Fibroblast of pulmonary artery (primary cell): Measurements from ENCODE around the gene BABAM2.
A peak's percentile ranks its signal among the peaks of the same experiment; 100 is the strongest.

Source experiments
- DNase-seq: peaks from one replicate; pipeline ENCODE4 v3.0.0-alpha.2; 2010; ENCODE audit warnings: low read depth
- H3K4me3 ChIP-seq: replicated peaks from 2 replicates; pipeline ENCODE4 v1.5.1; 2011; ENCODE audit warnings: low read depth, mild to moderate bottlenecking, control low read depth, low read length, moderate library complexity
- TF ChIP-seq, protein P1 (sequence below): IDR thresholded peaks from 2 replicates; pipeline ENCODE4 v1.5.1; 2011; ENCODE audit warnings: mild to moderate bottlenecking, control low read depth, low read length, inconsistent platforms; ENCODE audit errors: missing control alignments

BABAM2 gene

DNA sequence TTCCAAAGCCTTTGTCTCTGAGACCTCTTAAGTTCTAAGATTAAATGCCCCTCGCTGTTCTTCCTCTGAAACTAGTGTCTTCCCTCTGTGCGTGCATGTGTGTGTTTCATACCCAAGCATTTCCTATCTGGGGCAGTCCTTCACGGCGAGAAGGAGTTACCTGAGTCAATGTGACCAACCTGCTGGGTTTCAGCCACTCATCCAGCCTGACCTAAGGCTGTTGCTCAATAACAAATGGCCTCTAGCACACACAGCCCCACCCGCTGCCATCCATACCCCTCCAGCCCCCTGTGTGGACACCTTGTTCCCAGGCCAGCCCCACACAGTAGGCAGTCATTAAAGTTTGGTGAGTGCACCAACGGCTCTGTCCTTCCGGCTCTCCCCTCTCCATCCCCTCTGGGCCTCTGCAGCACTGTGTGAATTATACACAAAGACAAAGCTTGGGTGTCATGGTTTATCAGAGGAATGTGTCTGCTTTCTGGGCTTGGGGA is 448.3 kb downstream of the BABAM2 start:
- no peak for DNase-seq
- TF ChIP-seq, protein P1, sequence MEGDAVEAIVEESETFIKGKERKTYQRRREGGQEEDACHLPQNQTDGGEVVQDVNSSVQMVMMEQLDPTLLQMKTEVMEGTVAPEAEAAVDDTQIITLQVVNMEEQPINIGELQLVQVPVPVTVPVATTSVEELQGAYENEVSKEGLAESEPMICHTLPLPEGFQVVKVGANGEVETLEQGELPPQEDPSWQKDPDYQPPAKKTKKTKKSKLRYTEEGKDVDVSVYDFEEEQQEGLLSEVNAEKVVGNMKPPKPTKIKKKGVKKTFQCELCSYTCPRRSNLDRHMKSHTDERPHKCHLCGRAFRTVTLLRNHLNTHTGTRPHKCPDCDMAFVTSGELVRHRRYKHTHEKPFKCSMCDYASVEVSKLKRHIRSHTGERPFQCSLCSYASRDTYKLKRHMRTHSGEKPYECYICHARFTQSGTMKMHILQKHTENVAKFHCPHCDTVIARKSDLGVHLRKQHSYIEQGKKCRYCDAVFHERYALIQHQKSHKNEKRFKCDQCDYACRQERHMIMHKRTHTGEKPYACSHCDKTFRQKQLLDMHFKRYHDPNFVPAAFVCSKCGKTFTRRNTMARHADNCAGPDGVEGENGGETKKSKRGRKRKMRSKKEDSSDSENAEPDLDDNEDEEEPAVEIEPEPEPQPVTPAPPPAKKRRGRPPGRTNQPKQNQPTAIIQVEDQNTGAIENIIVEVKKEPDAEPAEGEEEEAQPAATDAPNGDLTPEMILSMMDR: no peak
- H3K4me3 ChIP-seq: no peak overlapping the region

DNA sequence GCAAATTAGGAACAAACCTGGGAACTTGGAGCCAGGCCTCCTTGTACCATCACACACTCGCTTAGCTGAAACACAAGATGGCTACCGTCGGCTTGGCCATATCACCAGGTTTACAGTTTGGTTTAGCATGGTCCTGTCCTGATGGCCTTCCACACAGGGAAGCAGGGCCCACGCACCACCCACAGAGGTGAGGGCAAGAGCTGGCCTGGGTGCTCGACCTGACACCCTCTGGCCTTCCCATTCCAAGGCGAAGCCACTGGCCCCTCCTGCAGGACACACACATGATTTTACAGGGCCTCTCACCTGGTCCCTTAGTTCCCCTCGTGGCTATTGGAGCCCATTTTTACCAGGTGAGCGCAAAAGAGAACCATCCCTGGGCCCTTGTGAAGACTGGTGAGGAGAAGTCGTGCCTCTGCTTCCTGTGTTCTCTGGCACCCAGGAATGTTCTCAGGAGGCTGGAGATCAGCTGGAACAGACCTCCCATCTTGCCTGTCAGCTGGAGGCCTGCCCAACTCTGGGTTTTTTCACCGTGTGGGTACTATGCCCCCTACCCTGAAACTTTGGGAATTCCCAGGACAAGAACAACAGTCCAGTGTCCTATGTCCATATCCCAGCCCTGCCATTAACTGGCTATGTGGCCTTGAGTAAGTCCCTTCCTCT is 449.1 kb downstream of the BABAM2 start:
- TF ChIP-seq, protein P1: no peak
- DNase-seq: no peak
- H3K4me3 ChIP-seq: no peak overlapping the region

DNA sequence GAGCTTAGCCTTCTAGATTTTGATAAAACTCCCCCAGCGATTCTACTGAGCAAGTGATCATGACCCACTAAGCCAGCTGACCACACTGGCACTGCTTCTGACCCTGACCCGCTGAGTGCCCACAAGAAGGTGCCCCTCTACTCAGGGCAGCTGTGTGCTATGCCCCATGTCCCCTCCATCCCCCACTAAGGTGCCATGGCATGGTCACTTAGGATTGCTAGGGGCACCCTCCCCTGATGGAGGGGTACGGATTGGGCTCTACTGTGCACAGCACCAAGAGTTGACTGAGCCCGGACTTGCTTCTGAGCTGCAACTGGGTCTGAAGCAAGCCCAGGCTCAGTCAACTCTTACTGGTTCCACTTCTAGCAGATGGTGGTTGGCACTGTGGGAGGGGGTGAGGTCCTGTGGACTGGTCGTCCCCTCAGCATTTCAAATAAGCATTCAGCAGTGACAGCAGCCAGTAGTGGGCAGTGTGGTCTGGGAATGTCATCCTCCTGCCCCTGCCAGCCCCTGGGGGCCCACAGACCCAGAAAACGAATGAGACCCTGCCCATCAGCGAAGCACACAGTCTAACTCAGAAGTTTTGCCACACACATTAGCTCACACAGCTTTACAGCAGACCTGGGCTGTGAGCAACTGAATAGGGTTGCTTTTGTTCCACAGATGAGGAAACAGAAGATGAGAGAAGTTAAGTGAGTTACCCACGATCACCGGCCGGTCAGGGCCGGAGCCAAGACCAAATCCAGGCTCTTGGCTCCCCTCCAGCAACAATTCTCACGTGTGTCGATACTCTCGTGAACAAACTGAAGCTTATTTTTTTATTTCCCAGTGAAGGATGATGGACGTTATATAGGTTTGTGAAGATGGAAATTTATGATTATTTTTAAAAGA is 450.0 kb downstream of the BABAM2 start:
- no peak overlapping the region for H3K4me3 ChIP-seq
- TF ChIP-seq, protein P1: peak; percentile 5
- DNase-seq: no peak

DNA sequence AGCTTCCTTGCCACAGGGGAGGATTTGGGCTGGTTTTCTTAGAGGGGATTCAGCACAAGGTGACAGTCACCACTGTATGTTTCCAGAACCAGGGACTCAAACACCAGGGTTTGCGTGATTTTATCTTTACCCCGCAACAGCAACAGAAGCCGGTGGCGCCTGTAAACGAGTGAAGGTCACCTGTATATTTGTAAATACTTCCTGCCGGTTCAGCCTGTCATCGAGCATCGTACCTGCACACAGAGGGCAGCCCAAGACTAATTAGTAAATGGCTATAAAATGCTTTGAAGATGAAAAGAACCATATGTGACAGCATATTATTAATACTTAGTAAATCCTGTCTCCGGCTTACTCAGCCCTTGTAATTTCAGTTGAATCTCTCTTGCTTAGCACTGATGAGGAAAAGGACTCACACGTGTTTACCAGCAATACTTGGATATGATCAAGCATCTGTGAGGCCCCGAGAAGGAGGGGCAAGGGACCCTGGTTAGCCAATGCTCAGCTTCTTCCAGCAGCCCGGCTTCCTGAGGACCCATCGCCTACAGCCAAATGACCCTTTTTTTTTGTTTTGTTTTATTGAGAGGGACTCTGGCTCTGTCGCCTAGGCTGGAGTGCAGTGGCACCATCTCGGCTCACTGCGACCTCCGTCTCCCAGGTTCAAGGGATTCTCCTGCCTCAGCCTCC is 450.8 kb downstream of the BABAM2 start:
- no peak for DNase-seq
- H3K4me3 ChIP-seq: no peak overlapping the region
- TF ChIP-seq, protein P1: no peak

GRCh38 chr2:28342081-28342967 is 451.8 kb downstream of the BABAM2 start:
- DNase-seq: peak; percentile 91
- TF ChIP-seq, protein P1: no peak
- H3K4me3 ChIP-seq: no peak overlapping the region
